ENCODE results near the gene RDX. TPM values are rescaled to one million over a fixed set of nuclear protein-coding genes. Genes with fewer than 3 reads are reported as not detected.

Gene RDX
- total and polyA plus RNA-seq, 10 of the 15 experiments (the other 5 are each of a cell fraction or from before 2014, with no cell fraction given) = 24.6 to 62.2 (median 47.8) TPM

DNA sequence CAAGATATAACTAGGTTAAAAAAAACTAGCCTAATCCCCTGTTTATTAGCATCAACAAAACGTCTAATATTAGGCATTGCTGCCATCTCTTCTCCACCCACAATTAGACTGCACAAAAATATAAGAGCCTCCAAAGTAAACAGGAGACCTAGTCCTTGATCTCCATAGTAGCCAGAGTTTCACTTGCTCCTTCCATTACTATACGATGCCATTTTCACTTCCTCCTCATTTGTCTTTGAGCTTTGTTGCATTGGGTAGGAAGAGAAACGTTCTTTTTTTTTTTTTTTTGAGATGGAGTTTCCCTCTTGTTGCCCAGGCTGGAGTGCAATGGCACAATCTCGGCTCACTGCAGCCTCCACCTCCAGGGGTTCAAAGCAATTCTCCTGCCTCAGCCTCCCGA lies 42.3 kb upstream of the RDX start (continued):
- TF ChIP-seq TCF3 (IDR thresholded peaks at IDR 0.05; ENCODE audit: borderline replicate concordance, insufficient read depth, low read depth, low read length) = no peak
- TF ChIP-seq RUNX3 (IDR thresholded peaks at IDR 0.05; ENCODE audit: low read length) = no peak
- no peak for TF ChIP-seq CHD1 (IDR thresholded peaks at IDR 0.05; ENCODE audit: low read depth, low read length)
- TF ChIP-seq GABPA (IDR thresholded peaks at IDR 0.05; ENCODE audit: low read depth) = no peak
- TF ChIP-seq LARP7 (IDR thresholded peaks at IDR 0.05) = no peak
- 0 out of 2 replicates have a peak, but pooled peaks have one; percentile 33 for TF ChIP-seq ZNF217 (IDR thresholded peaks at IDR 0.05)
- TF ChIP-seq PML (IDR thresholded peaks at IDR 0.05; ENCODE audit: low read length) = no peak
- TF ChIP-seq POLR2AphosphoS5 (IDR thresholded peaks at IDR 0.05; ENCODE audit: low read length) = no peak
- peak; percentile 56; the same call in 1 of the 2 replicates for TF ChIP-seq MTA2 (IDR thresholded peaks at IDR 0.05; ENCODE audit: low read depth)
- no peak for TF ChIP-seq TCF7 (IDR thresholded peaks at IDR 0.05; ENCODE audit: borderline replicate concordance)
- TF ChIP-seq BCL11A (IDR thresholded peaks at IDR 0.05; ENCODE audit: low read depth, low read length) = no peak
- TF ChIP-seq IKZF2 (IDR thresholded peaks at IDR 0.05) = peak; percentile 89 to 92
- TF ChIP-seq EED (IDR thresholded peaks at IDR 0.05; ENCODE audit: low read depth) = peak; percentile 36; the same call in 1 of the 2 replicates
- TF ChIP-seq ATF3 (IDR thresholded peaks at IDR 0.05; ENCODE audit: borderline replicate concordance, extremely low read depth, low read depth, low read length) = no peak
- TF ChIP-seq TARDBP (IDR thresholded peaks at IDR 0.05; ENCODE audit: borderline replicate concordance) = no peak
- TF ChIP-seq IRF5 (IDR thresholded peaks at IDR 0.05; ENCODE audit: borderline replicate concordance) = no peak
- peak; percentile 84 for TF ChIP-seq SPI1 (IDR thresholded peaks at IDR 0.05; ENCODE audit: borderline replicate concordance, insufficient read depth, low read depth, low read length)
- TF ChIP-seq ATF7 (IDR thresholded peaks at IDR 0.05; ENCODE audit: low read depth) = peak; percentile 32; the same call in 1 of the 2 replicates
- TF ChIP-seq NFYB (IDR thresholded peaks at IDR 0.05; ENCODE audit: insufficient read depth, low read depth, low read length) = no peak
- TF ChIP-seq SRF (IDR thresholded peaks at IDR 0.05; ENCODE audit: low read depth in 2 of 2, low read length in 2 of 2) = no peak
- peak; percentile 69 for TF ChIP-seq ZNF384 (IDR thresholded peaks at IDR 0.05; ENCODE audit: borderline replicate concordance, low read depth, low read length)
- TF ChIP-seq HDGF (IDR thresholded peaks at IDR 0.05) = 0 out of 2 replicates have a peak, but pooled peaks have one; percentile 35
